ENCODE data around the gene MBP.

Gene MBP

GRCh38 chr18:77111951-77112746 is 20.4 kb downstream of the MBP start:
- TF ChIP-seq USF1 (IDR thresholded peaks at IDR 0.05) (no peak), NFIC (IDR thresholded peaks at IDR 0.05) (no peak), EP300 (IDR thresholded peaks at IDR 0.05; ENCODE audit: borderline replicate concordance) (no peak)

GRCh38 chr18:77111449-77111848 is 21.1 kb downstream of the MBP start:
- no peak for TF ChIP-seq REST (IDR thresholded peaks at IDR 0.05; ENCODE audit: low read depth)
- TF ChIP-seq TCF12 (IDR thresholded peaks at IDR 0.05; ENCODE audit: low read depth) = no peak

- TF ChIP-seq TCF12 (IDR thresholded peaks at IDR 0.05; ENCODE audit: low read depth) (no peak), TEAD4 (IDR thresholded peaks at IDR 0.05) (no peak), ZBTB7A (IDR thresholded peaks at IDR 0.05; ENCODE audit: low read depth) (no peak), EP300 (IDR thresholded peaks at IDR 0.05; ENCODE audit: borderline replicate concordance) (no peak), NFIC (IDR thresholded peaks at IDR 0.05) (no peak), CEBPB (IDR thresholded peaks at IDR 0.05) (no peak), EGR1 (IDR thresholded peaks at IDR 0.05) (no peak), USF1 (IDR thresholded peaks at IDR 0.05) (no peak), REST (IDR thresholded peaks at IDR 0.05; ENCODE audit: low read depth) (no peak), TAF1 (IDR thresholded peaks at IDR 0.05; ENCODE audit: low read depth) (no peak), MAX (IDR thresholded peaks at IDR 0.05) (no peak), YY1 (IDR thresholded peaks at IDR 0.05; ENCODE audit: low read depth) (no peak), FOXM1 (IDR thresholded peaks at IDR 0.05; ENCODE audit: borderline replicate concordance, low read depth) (no peak), RAD21 (IDR thresholded peaks at IDR 0.05; ENCODE audit: low read depth) (no peak), CREB1 (IDR thresholded peaks at IDR 0.05; ENCODE audit: low read depth) (no peak)
These were observed 21.6 kb downstream of the MBP start for GRCh38 chr18:77110936-77111335.

GRCh38 chr18:77110400-77110799 is 22.2 kb downstream of the MBP start:
- TF ChIP-seq REST (IDR thresholded peaks at IDR 0.05; ENCODE audit: low read depth) (no peak), TCF12 (IDR thresholded peaks at IDR 0.05; ENCODE audit: low read depth) (no peak), EGR1 (IDR thresholded peaks at IDR 0.05) (no peak), CEBPB (IDR thresholded peaks at IDR 0.05) (no peak), USF1 (IDR thresholded peaks at IDR 0.05) (no peak), TAF1 (IDR thresholded peaks at IDR 0.05; ENCODE audit: low read depth) (no peak), MAX (IDR thresholded peaks at IDR 0.05) (no peak), EP300 (IDR thresholded peaks at IDR 0.05; ENCODE audit: borderline replicate concordance) (no peak), FOXM1 (IDR thresholded peaks at IDR 0.05; ENCODE audit: borderline replicate concordance, low read depth) (no peak), YY1 (IDR thresholded peaks at IDR 0.05; ENCODE audit: low read depth) (no peak), RAD21 (IDR thresholded peaks at IDR 0.05; ENCODE audit: low read depth) (no peak), ZBTB7A (IDR thresholded peaks at IDR 0.05; ENCODE audit: low read depth) (no peak), NFIC (IDR thresholded peaks at IDR 0.05) (no peak), TEAD4 (IDR thresholded peaks at IDR 0.05) (no peak), CREB1 (IDR thresholded peaks at IDR 0.05; ENCODE audit: low read depth) (no peak)
